Calu3 (cell line): ENCODE results near the gene CDC73. TPM values are rescaled to one million over a fixed set of nuclear protein-coding genes. Genes with fewer than 3 reads are reported as not detected.
A peak's percentile ranks its signal among the peaks of the same experiment; 100 is the strongest.

Experiments
- BruUV-seq: library from RNA; stranded (reverse); fragments of 400-500 nt; replicated peaks from 2 replicates; lab custom pipeline; 2021; lab: Mats Ljungman, UMichigan
- CTCF ChIA-PET: fragments of 300-600 bp; sonication (Branson Sonifier 250); formaldehyde crosslinking; loops from one replicate; lab custom pipeline; 2022; ENCODE audit warnings: antibody characterized with exemption; lab: Charles Lee
- DNase-seq: peaks from one replicate; pipeline ENCODE4 v3.0.0; 2022
- H3K27ac Mint-ChIP-seq: one replicate; pipeline ENCODE4 v1.8.0; 2022; ENCODE audit warnings: mixed read lengths; ENCODE audit not compliant: unreplicated experiment
- H3K27me3 Mint-ChIP-seq: one replicate; pipeline ENCODE4 v1.8.0; 2022; ENCODE audit warnings: mixed read lengths; ENCODE audit not compliant: unreplicated experiment
- H3K36me3 Mint-ChIP-seq: one replicate; pipeline ENCODE4 v1.8.0; 2022; ENCODE audit warnings: mild to moderate bottlenecking, moderate library complexity, mixed read lengths; ENCODE audit not compliant: insufficient read depth, unreplicated experiment
- H3K4me1 Mint-ChIP-seq: one replicate; pipeline ENCODE4 v1.8.0; 2022; ENCODE audit warnings: mild to moderate bottlenecking, low read depth, mixed read lengths; ENCODE audit not compliant: unreplicated experiment
- H3K4me3 Mint-ChIP-seq: one replicate; pipeline ENCODE4 v1.8.0; 2022; ENCODE audit warnings: mild to moderate bottlenecking, low read depth, moderate library complexity, mixed read lengths; ENCODE audit not compliant: unreplicated experiment
- H3K9me3 Mint-ChIP-seq: one replicate; pipeline ENCODE4 v1.8.0; 2022; ENCODE audit warnings: low read depth, mixed read lengths; ENCODE audit not compliant: unreplicated experiment
- CTCF ChIP-seq: fragments of 200-600 bp; IDR thresholded peaks from one replicate; pipeline ENCODE4 v1.8.0; 2022; ENCODE audit warnings: antibody characterized with exemption; ENCODE audit not compliant: unreplicated experiment
- intact Hi-C: fragments of 100-400 bp; cut with micrococcal nuclease; formaldehyde crosslinking; loops from one replicate; pipeline ENCODE4 v1.10.0; 2022; ENCODE audit not compliant: unreplicated experiment
- total RNA-seq: library from RNA; stranded (reverse); gene quantifications from 2 replicates; pipeline ENCODE4 v1.2.3, GENCODE V29; 2022

Gene CDC73
- total RNA-seq, 1 experiment from 2014 or later = 75.2 TPM

- DNase-seq = no peak
- intact Hi-C loops = no loop called here
- no peaks in the 10 kb centered on the region for H3K27me3 Mint-ChIP-seq
- BruUV-seq = no TSS peak
- no peak for TF ChIP-seq CTCF
- CTCF ChIA-PET = no interaction called here
- no peaks in the 10 kb centered on the region for H3K36me3 Mint-ChIP-seq
- H3K9me3 Mint-ChIP-seq = peaks cover 2% of the 10 kb centered on the region
- H3K4me1 Mint-ChIP-seq = no peaks in the 10 kb centered on the region
- peak overlapping the region; percentile 42 for H3K27ac Mint-ChIP-seq
- H3K4me3 Mint-ChIP-seq = no peak overlapping the region
These were observed 149.2 kb downstream of the CDC73 start for GRCh38 chr1:193270996-193271395.

GRCh38 chr1:193275773-193276172 is 153.9 kb downstream of the CDC73 start:
- no peaks in the 10 kb centered on the region for H3K36me3 Mint-ChIP-seq
- no TSS peak for BruUV-seq
- no peak overlapping the region for H3K4me3 Mint-ChIP-seq
- H3K27ac Mint-ChIP-seq = no peak overlapping the region
- no peak for TF ChIP-seq CTCF
- no peak for DNase-seq
- CTCF ChIA-PET = interaction anchor here (0.6 kb wide), 3 partner anchors 69 to 387 kb away, joined by 3 to 5 read pairs (median 4); no protein-coding TSS in a partner anchor
- H3K27me3 Mint-ChIP-seq = no peaks in the 10 kb centered on the region
- intact Hi-C loops = no loop called here
- peaks cover 2% of the 10 kb centered on the region for H3K9me3 Mint-ChIP-seq
- H3K4me1 Mint-ChIP-seq = no peaks in the 10 kb centered on the region

- Mint-ChIP-seq H3K4me3 (no peak overlapping the region), H3K36me3 (no peaks in the 10 kb centered on the region), H3K27me3 (no peaks in the 10 kb centered on the region), H3K4me1 (no peaks in the 10 kb centered on the region), H3K9me3 (no peaks in the 10 kb centered on the region), H3K27ac (no peak overlapping the region)
- CTCF ChIA-PET = no interaction called here
- no peak for DNase-seq
- intact Hi-C loops = no loop called here
- no peak for TF ChIP-seq CTCF
- no TSS peak for BruUV-seq
These were observed 157.1 kb downstream of the CDC73 start for GRCh38 chr1:193278968-193279367.

- no peaks in the 10 kb centered on the region for H3K36me3 Mint-ChIP-seq
- DNase-seq = no peak
- H3K9me3 Mint-ChIP-seq = no peaks in the 10 kb centered on the region
- no peak overlapping the region for H3K4me3 Mint-ChIP-seq
- no peak for TF ChIP-seq CTCF
- intact Hi-C loops = no loop called here
- H3K27ac Mint-ChIP-seq = no peak overlapping the region
- BruUV-seq = no TSS peak
- H3K4me1 Mint-ChIP-seq = no peaks in the 10 kb centered on the region
- CTCF ChIA-PET = no interaction called here
- H3K27me3 Mint-ChIP-seq = no peaks in the 10 kb centered on the region
These were observed 160.1 kb downstream of the CDC73 start for GRCh38 chr1:193281894-193282293.
